Activated effector memory CD4-positive, alpha-beta T cell treated with anti-CD3 and anti-CD28 coated beads, Interleukin-2, amount 50 U/mL, for 16 hours (primary cell): Measurements from ENCODE around the gene RPS19BP1.

ENCODE experiments used
- DNase-seq: peaks from one replicate; pipeline ENCODE4 v3.0.0-alpha.2; 2020

Gene RPS19BP1, protein sequence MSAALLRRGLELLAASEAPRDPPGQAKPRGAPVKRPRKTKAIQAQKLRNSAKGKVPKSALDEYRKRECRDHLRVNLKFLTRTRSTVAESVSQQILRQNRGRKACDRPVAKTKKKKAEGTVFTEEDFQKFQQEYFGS

DNA sequence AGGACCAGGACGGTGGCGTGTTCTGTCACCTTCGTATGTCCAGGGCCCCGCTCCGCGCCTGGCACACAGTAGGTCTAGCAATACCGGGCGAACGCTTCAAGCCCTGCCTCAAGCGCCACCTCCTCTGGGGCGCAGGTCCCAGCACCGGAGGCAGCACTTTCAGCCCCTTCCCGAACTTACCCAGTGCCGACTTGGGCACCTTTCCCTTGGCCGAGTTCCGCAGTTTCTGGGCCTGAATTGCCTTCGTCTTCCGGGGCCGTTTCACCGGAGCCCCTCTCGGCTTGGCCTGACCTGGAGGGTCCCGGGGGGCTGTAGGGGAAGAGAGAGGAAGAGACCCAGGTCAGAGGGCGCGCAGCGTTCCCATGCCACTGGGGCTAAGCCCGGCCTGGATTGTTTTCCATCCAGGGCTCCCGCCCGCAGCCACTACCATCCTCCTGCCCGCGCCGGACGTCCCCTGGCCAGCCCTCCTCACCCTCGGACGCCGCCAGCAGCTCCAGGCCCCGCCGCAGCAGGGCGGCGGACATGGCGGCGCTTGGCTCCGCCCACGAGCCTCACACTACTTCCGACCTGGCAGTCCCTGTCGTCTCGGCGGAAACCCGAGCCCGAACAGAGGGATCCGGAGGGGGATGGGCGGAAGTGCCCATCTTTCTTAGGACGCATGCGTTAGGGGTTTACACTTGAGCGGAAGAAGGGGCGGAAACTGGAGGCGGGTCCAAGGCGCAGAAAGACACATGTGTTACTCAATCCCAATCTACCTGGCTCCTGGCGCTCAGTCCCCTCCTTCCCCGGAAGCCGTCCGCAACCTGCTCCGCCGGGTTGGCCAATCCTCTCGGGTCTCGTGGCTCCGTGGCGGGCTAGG lies at the start of gene RPS19BP1:
Gene RPS19BP1 (minus strand): TSS at position 534 of the 859 bp plus-strand sequence. CDS start 10 bp downstream, at position 524.
- peak; percentile 100 for DNase-seq

DNA sequence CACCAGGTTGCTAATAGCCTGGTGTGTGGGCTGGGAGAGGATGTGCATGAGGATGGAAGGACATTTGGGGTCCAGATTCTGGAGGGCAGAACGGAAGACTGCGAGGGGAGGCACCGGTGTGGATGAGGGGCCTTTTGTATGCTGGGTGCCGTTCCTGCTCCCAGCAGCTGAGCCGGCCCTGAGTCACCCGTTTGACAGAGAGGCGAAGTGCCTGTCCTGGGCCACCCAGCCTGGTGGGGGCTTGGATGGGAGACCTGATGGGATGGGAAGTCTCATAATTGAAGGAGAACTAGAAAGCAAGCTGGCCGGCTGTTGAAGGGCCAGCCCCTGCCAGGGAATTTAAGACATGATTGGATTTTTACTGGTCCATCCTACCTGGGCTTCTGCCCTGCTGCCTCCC lies 48.8 kb upstream of the RPS19BP1 start:
- no peak for DNase-seq

DNA sequence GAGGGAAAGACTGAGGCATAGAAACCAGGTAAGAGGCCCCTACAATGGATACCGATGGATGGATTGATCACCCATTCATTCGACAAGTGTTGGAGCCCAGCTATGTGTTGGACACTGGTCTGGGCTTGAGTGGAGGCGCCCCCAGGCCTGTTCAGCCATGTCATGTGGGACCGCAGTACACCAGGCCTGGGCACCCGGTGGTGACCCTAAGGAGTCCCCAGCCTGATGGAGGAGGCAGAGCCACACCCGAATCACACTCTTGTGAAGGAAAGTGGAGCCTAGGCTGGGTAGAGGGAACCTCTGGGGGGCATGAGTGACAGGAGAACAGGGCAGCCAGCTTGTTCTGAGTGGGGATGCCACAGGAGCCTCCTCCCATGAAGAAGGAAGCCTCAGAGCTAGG lies 48.2 kb upstream of the RPS19BP1 start:
- no peak for DNase-seq

DNA sequence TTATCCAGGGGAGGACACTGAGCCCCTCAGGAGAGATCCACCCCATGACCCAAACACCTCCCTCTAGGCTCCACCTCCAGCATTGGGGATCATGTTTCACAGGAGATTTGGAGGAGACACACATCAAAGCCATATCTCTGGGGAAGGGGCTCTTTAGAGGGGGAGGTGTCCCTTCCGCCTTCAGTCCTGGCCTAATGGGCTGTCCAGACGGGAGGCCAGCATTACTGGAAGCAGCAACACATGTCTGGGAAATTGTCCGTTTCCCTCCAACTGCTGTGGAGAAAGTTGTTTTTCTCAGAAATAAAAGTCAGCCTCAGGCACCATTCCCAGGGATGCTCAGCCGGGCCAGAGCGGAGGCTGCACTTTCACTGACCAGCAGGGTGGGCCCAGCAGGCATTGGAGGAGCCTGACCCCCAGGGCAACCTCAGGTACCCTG lies 47.5 kb upstream of the RPS19BP1 start:
- no peak for DNase-seq

DNA sequence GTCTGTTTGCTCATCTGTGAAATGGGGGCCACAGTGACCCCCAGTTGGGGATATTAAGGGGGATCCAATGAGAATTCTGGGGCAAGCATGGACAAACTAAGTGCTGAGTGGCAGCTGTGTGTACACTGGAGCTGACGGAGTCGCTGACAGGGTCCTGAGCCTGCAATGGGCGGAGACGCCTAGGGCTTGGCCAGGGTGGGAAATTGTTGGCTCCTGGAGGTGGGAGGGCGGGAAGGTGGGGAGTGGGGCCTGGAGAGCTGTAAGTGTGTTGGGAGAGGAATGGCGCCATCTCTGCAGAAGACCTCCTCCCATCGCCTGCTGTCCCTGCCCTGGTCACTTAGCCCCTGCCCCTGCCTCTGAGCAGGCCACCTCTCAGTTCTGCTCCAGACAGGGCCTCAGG lies 45.4 kb upstream of the RPS19BP1 start:
- DNase-seq = no peak

DNA sequence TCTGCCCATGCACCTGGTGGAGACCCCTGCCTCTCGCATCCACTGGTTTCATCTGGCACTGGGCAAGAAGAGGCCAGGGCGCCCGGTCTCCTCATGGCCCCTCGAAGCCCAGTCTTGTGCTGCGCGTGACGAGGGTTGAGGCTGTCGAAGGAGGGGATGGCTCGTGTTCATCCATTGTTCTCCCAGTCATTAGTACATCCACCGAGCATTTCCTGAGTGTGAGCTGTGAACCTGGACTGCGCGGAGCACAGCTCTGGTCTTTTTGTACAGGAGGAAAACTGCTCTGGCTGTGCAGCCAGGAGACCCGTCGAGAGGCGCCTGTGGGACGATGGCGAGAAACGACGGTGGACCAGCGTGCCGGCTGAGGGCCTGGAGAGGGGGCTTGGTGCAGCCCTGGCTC lies 44.8 kb upstream of the RPS19BP1 start:
- DNase-seq = no peak

DNA sequence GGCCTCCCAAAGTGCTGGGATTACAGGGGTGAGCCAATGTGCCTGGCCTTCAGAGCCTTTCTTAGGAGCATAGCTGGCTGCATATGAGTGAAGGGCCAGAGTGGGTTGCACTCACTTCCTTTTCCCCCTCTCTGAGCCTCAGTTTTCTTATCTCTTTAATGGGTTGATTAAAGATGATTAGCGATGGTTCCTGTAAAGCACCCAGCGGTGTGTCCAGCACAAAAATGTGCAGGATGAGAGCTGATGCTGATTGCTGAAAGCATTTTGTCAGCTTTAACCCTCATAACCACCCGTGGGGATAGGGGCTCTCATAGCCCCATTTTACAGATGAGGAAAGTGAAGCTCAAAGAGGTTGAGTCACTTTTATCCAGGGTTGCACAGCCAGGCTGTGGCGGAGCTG lies 43.5 kb upstream of the RPS19BP1 start:
- no peak for DNase-seq

DNA sequence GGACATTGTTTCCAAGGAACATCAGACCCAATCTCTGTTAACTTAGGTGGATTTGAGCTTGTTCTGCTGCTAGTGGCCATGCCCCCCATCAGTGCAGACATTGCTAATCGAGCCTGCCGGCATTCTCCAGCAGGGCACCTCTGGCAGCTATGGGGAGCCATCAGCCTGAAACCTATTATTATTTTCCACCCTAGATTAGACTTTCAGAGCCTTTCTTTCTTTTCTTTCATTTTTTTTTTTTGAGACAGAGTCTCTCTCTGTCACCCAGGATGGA lies 42.9 kb upstream of the RPS19BP1 start:
- DNase-seq = no peak

DNA sequence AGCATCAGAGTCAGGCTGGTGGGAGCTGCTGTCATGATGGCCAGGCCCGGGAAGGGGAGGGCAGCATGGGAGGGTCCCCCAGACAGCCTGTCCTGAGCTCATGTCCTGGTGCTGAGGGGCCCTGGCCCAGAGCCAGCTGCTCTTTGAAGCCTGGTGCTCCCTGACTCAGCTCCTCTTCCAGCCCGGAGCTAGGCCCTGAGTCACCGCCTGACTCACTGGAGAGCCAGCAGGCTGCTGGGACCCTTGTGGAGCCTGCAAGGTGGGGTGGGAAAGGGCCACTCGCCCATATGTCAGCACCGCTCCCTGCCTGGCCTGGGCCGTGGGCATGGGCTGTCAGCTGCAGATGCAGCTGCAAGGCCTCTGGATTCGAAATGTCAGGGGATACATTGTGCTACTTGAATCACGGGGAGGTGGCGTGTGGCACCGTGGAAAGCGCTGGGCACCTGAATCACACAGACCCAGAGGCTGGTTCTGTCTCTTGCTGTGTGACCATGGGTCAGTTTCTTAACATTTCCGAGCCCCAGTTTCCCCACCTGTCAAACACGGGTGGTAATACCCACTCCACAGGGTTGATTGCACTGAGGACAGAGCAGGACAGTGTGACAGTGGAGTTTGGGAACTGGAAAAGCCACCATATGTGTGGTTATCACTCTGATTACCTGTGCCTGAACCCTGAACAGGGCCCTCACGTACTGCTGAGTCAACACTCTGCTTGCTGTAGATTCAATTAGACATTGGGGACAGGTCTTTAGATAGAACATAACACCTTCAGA lies 42.4 kb upstream of the RPS19BP1 start:
- no peak for DNase-seq

DNA sequence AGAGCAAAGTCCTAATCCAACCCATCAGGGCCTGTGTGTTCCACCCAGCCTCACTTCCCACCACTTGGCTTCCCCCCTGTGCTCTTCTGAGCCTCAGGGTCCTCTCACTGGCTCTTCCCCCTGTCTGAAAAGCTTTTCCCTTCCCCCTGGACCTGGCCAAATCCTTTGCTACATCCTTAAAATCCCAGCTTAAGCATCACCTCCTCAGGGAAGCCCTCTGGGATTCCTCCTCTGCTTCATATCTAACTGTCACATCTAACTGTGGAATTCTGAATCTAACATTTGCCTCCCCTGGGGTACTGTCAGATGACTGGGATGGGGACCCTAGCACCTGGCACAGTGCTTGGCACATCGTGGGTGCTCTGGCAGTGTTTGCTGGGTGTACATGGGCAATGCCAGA lies 39.0 kb upstream of the RPS19BP1 start:
- DNase-seq = no peak

DNA sequence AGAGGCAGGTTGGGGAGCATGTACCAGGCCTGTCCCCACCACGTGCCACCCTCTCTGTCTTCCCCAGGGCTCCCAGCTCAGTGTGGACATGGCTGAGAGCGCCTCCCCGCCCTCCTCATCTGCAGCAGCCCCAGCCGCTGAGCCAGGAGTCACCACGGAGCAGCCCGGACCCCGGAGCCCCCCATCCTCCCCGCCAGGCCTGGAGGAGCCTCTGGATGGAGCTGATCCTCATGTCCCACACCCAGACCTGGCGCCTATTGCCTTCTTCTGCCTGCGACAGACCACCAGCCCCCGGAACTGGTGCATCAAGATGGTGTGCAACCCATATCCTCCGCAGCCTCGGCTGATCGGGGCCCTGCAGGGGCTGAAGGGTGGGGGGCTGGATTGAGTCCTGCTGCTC lies 38.1 kb upstream of the RPS19BP1 start, which contains the start of gene CACNA1I:
Gene CACNA1I (plus strand): TSS at position 89 of the 400 bp plus-strand sequence. CDS start 0 bp downstream, at position 89.
- DNase-seq = no peak

DNA sequence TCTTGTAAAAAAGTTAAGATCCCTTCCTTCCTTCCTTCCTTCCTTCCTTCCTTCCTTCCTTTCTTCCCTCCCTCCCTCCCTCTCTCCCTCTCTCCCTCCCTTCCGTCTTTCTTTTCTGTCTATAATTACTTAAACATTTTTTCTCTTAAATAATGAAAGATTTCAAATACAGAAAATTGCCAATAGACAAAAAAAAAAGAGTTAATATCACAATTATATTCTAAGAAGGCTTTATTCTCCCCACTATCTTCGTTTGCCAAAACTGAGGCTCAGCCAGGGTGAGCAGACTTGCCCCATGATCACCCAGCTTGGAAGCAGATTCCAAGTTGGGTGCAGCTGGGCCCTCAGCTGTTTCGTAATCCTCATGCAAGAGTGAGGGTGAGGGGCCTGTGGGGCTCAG lies 37.7 kb upstream of the RPS19BP1 start:
- DNase-seq = no peak

DNA sequence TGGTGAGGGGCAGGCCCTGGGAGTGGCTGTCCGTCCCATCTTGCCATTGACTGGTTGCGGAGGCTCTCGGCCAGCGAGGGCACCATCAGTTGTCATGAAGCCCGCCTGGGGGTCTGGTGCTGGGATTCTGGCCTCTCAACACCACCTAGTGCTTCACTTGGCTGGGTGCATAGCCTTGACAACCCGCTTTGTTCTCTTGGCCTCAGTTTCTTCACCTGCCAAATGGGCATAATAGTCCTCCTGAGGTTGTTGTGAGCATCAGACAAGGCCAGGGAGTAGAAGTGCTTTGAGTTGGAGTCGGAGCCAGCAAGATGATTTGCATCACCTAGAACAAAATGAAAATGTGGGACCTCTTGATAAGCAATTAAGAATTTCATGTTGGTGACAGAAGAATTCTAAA lies 36.5 kb upstream of the RPS19BP1 start:
- no peak for DNase-seq

DNA sequence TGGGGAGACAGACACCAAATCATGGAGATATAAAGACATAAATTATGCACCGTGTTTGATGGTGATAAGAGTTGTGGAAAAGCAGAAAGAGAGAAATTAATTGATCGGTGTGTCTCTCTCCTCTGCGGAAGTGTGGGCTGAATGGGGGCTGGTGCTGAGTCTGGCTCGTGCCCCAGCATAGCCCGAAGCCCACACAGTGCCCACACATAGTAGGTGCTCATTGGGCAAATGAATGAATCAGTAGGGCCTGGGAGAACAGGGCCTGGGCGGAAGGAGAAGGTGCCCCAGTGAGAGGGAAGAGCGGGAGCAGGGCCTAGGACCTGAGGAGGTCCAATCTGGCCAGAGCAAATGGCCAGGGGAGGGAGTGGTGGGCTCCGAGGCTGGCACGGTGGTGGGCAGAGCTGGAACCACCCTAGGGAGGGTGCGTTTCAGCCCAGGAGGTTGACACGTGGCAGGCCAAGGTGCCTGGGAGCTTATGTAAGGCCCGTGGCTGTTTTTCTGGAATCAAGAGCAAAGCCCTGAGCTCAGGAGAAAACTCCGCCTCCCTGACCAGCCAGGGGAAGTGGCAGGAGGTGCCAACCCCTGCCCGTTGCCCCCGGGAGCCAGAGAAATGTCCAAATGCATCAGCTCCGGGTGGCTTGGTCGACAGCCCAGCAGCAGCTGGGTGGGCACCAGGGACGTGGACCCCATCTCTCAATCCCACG lies 35.9 kb upstream of the RPS19BP1 start:
- no peak for DNase-seq

DNA sequence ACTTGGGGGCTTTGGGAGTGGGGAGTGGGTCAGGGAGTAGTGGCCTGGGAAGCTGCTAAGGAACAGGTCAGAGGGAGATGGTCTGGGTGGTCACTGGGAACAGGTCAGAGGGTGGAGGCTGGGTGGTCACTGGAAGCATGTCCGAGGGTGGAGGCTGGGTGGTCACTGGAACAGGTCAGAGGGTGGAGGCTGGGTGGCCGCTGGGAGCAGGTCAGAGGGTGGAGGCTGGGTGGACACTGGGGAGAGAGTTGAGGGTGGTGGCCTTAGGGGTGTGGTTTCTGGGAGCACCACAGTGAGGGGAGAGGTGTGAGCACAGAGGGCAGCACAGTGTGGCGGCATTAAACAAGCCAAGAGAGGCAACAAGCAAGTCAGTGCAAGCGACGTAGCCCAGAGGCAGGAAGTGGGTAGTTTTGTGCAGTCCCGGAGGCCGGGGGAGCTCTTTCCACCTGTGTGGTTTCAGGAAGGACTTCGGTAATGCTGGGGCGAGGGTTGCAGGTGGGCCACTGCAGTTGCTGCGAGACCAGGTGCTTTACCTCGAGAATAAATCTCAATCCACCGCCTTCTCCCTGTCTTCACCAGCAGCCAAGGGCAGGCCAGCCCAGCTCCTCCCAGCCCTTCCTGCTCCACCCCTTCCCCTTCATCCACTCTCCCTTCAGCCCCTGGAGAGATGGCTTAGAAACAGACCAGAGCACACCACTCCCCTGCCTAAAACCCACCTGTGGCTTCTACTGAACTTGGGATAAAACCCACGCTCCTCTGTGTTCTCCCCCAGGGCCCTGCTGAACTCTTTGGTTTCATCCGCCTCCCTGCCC lies 34.8 kb upstream of the RPS19BP1 start:
- peak; percentile 77 for DNase-seq

DNA sequence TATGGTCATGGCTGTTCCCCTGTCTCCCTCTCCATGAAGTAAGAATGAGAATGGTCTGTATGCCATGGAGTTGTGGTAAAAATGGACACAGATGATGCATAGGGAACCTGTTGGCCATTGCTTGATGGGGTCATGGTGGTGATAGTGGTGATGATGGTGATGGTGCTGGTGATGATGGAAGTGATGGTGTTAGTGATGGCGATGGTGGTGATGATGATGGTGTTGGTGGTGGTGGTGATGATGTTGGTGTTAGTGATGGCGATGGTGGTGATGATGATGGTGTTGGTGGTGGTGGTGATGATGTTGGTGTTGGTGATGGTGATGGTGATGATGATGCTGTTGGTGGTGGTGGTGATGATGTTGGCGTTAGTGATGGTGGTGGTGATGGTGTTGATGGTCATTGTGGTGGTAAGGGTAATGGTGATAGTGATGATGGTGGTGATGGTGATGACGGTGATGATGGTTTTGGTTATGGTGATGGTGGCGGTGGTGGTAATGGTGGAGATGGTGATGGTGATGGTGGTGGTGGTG lies 32.9 kb upstream of the RPS19BP1 start:
- DNase-seq = no peak

DNA sequence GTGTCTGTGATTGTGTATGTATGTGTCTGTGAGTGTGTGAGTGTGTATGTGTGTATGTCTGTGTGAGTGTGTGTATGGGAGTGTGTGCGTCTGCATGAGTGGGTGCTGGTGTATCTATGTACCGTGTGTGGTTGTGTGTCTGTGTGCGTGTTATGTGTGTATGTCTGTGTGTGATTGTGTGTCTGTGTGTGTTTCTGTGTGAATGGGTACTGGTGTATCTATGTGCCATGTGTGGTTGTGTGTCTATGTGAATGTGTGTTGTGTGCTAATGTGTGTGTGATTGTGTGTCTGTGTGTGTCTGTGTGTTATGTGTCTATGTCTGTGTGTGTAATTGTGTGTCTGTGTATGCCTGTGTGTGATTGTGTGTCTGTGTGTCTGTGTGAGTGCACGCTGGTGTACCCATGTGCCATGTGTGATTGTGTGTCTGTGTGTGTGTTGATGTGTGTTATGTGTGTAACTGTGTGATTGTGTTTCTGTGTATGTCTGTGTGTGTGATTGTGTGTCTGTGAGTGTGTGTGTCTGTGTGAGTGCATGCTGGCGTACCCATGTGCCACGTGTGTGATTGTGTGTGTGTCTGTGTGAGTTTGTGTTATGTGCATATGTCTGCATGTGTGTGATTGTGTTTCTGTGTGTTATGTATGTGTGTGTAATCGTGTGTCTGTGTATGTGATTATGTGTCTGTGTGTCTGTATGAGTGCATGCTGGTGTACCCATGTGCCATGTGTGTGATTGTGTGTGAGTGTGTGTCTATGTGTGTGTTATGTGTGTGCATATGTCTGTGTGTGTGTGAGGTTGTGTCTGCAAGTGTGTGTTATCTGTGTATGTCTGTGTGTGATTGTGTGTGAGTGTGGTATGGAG lies 31.3 kb upstream of the RPS19BP1 start:
- DNase-seq = no peak

DNA sequence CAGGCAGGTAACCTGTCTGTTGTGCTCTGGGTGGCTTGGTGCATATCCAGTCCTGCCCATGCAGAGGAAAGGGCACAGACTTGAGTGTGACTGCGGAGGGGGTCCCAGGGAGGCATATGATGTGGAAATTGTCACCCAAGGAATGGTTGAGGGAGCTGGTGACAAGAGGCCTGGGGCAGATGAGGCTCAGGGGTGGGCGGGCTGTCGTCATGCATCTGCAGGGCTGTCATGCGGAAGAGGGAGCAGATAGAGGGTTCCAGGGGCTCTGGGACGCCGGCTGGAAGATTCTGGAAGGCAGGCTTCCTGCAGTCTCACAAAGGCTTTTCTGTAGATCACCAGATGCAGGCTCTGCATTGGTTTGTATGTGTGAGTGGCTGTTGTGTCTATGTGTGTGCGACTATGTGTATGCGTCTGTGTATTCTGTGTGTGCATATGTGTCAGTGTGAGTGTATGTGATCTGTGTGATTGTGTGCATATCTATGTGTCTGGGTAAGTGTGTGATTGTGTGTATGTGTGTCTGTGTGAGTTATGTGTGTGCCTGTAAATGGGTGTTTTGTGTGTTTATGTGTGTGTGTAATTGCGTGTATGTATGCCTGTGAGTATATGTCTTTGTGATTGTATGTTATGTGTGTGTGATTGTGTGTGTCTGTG lies 30.4 kb upstream of the RPS19BP1 start:
- no peak for DNase-seq

DNA sequence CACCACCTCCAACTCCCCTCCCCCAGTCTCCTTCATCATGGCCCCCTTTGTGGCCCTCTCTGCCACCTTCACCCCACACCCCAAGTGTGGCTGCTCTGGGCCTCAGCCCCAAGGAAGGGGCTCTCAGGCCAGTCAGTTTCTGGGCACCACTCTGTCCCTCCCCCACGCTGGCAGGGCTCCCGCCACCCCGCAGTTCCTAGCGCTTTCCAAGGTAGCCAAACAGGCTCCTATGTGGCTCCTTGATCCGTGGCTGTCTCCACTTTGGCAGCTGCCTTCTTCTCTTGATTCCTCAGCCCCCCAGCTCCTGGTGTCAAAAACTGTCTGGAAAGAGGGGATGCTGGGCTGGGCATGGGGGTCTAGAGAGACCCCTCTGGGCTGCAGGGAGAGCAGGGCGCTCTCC lies 27.6 kb upstream of the RPS19BP1 start:
- DNase-seq = no peak

DNA sequence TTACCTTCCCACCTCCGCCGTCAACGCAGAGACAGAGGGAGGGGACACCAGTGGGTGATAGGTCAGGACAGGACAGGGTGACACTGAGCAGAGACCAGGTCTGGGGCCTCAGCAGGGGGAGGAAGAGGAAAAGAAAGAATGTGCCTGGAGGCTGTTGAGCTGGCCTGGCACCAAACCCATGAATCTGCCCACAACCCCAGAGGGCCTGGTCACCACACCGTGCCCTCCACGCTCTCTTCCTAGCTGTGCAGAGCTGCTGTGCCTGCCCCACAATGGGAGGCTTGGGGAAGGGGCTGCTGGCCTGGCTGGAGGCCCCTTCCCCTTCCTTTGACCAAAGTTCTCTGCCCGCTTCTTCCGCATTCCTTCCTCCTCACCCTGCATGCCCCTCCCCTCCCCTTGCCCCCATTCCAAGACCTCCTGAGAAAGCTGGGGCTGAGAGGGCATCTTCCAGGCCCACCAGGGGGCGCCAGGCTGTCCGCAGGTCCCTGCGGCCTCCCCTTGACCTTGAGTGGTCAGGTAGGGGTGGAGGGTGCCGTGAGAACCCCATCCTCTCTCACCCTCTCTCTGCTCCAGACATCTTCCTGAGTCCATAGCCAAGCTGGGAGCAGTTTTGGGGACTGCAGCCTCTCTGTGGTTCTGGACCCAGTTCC lies 27.0 kb upstream of the RPS19BP1 start:
- no peak for DNase-seq
